HG03280 (cell line): ENCODE results near the gene LONP1.
"Not testable (repeated sequence)": the region's sequence is repeated elsewhere in the genome, so short reads cannot be mapped to it uniquely, and the experiment has no call there.

Experiments used
- ATAC-seq: cut with Tn5 transposase; IDR thresholded peaks from one replicate; pipeline ENCODE4 v1.9.1; 2021; ENCODE audit warnings: mild to moderate bottlenecking, moderate library complexity; ENCODE audit not compliant: unreplicated experiment

LONP1 gene

DNA sequence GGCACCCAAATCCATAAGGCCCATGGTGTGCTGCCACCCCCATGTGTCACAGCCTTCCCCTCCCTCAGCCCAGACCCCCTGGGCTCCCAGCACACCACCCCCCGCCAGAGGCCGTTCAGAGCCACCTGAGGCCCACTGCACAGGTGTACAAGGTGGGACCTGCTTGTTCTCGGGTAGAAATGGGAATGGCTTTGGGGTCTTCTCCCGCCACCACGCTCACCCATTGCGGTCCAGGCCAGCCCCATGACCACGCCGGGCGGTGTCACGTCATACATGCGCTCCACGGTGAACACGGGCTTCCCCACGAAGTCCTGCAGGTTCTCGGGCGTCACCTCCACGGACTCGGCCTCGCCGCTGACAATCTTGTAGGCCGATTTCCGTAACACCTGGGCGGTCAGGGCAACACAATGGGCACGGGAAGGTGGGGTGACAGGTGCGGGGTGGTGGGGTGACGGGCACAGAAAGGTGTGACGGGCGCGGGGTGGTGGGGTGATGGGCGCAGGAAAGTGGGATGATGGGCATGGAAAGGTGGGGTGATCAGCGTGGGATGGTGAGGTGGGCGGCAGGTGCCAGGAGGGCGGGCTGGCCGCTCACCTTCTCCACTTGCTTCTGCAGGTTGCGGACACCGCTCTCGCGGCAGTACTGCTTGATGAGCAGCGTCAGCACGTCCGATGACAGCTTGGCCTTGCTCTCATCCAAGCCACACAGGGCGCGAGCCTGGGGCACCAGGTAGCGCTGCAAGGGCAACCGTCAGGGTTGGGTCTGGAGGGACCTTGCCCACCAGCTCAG lies 25.6 kb downstream of the LONP1 start:
- ATAC-seq, result no peak

DNA sequence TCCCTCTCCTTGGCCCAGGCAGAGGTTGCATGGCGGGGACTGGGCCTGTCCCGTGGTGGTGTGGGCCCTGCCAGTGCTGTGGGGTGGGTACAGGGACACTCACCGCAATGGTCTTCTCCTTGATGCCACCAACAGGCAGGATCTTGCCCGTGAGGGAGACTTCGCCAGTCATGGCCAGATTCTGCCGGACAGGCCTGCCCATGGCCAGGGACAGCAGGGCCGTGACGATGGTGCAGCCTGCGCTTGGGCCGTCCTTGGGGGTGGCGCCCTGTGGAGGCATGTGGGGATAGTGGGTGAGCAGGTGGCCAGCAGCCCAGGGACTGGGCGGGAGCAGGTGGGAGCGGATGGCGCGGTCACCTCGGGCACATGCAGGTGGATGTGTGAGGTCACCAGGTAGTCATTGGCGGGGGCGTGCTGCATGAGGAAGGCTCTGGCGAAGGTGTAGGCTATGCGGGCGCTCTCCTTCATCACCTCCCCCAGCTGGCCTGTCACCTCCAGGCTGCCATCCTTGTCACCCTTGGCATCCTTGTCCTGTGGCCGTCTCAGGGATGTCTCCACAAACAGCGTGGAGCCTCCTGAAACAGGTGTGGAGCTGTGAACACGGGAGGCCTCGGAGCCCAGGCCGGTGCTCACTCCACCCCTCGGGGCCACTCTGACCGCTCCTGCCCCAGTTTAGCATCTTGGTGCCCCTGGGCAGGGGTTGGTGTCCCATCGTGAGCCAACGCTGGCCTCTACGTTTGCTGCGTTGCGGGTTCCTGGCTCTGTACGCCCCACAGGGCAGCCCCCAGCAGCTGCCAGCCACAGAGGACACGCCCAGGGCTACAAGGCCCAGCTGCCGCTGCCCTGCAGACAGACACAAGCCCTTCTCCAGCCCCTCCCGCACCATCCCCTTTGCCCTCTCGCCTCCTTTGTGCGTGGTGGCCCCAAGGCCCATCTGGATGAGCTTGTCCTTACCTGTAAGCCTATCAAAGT lies 26.5 kb downstream of the LONP1 start:
- no peak for ATAC-seq

DNA sequence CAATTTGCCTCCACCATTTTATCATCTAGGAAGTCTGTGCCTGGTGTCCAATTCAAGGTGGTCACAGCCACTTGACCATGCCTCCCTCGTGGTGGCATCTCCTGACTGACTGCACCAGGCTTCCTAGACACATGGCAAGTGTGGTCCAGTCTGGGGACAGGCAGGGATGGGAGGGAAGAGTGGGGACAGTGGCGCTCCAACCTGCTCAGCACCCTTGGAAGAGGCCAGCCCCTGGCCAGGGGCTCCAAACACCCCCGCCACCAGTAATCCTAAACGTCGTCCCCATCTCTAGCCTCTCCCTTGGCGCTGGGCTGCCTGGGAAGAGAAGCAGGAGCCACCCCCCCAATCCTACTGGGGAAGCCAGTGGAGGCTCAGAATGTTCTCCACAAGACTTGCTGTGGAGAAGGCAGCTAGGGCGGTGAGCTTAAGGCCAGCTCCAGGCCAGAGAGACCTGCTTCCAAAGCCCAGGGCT lies 27.2 kb downstream of the LONP1 start:
- no peak for ATAC-seq

DNA sequence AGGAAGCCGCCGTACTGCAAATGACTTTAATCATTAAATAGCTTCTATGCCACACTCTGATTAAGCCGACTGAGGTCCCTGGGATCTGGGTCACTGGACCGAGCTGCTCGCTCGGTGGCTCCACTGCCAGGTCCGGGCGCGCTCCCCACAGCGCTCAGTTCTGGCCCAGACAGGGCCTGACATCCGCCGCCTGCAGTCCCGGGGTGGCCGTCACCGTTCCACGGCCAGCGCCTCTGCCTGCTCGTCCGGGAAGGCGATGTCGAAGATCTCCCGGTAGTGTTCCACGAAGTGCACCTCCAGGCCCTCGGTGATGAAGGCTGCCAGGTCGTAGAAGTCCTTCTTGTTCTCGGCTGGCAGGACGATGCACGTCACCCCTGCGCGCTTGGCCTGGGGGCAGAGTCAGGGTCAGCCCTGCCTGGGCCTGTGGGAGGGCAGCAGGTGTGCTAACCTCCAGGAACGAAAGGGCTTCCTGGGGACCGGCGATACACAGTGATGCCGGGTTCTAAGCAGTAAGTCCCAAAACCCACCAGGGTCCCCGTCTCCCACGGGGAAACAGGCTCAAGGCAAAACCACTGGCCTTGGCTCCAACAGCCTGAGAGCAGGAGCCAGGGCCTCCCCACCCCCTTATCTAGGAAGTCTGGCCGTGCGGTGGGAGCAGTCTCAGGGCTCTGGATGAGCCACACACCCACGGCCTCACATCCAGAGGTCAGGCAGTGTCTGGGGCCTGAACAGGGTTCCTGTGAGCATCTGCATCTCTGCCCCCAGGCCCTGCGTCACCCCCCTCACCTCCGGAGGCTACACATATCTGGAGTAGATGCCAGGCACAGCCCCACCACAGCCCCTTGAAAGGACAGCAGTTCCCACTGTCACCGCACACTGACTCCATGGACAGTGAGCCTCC lies 27.9 kb downstream of the LONP1 start:
- no peak for ATAC-seq

DNA sequence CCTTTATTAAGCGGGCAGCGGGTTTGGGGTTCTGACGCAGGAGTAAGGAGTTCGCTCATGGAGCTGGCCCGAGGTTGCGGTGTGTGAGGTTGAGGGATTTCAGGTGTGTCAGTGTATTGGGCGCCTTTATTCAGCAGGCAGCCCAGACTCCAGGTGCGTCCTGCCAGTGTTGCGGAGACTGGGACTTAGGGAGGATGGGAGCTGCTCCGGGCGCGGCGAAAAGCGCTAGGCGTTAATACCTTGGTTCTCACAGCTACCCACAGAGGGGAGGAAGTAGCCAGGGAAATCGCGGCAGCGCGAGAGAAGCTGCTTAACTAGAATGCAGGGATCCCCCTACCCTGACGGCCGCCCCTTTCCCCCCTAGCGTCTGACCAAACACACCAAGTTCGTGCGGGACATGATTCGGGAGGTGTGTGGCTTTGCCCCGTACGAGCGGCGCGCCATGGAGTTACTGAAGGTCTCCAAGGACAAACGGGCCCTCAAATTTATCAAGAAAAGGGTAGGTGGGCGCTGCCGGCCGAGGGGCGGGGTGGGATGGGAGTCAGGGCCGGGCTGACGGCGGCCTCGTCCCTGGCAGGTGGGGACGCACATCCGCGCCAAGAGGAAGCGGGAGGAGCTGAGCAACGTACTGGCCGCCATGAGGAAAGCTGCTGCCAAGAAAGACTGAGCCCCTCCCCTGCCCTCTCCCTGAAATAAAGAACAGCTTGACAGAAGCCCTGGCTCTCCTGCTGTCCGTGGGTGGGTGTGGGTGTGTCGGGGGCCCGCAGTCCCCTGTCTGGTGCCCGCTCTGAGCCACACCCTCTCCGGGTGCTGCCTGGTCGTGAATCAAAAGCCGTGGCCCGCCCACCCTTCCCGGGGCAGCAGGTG lies 28.8 kb downstream of the LONP1 start:
- ATAC-seq, result no peak

DNA sequence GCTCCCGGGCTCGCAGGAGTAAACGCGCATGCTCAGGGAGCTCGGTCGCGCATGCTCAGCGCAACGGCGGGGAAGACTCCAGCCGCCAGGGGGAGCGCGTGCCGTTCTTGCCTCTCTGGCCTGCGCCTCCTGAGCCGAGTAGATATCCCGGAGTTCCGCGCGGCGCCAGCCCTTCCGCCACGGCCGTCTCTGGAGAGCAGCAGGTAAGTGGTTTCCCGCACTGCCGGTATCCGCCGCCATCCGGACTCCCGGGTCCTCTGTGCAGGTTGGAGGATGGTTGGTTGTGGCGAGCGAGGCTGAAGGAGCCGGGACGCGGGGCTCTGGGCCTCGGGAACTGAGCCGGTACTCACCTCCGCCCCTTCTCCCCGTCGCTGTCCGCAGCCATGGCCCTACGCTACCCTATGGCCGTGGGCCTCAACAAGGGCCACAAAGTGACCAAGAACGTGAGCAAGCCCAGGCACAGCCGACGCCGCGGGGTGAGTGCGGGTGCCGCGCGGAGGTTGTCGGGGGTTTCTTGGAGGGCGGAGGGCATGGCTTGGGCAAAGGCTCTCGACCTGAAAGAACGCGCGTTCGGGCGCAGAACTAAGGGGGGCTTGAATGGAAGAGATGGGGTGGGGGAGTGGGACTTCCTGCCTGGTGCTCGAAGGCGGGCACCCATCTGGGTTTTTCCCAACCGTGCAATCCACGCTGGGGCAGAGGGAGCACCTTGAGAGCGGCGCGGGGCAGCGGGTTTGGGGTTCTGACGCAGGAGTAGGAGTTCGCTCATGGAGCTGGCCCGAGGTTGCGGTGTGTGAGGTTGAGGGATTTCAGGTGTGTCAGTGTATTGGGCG lies 29.6 kb downstream of the LONP1 start, which contains the start of gene RPL36:
RPL36 (plus strand) TSS at position 171 of the 830 bp plus-strand sequence; CDS start at position 384, 213 bp downstream.
- peak; percentile 46 for ATAC-seq

DNA sequence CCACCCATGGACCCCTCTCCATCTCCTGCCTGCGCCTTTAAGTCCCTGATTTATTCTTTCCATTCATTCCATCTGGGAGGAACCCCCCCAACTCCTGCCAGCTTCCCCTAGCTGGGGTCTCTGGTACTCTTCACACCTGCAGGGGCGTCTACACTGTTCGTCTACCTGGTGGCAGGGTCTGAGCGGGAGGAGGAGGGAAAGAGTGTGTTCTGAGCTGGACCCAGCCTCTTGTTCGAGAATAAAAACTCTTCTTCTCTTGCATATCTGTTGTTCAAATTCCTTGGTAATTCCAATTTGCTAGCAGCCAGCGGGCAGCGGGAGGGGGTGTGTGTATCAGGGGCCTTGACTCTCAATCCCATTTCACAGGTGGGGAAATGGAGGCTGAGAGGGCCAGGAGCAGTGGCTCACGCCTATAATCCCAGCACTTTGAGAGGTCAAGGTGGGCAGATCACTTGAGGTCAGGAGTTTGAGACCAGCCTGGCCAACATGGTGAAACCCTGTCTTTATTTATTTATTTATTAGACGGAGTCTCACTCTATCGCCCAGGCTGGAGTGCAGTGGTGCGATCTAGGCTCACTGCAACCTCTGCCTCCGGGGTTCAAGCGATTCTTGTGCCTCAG lies 31.6 kb downstream of the LONP1 start:
- ATAC-seq, result not testable (repeated sequence)

DNA sequence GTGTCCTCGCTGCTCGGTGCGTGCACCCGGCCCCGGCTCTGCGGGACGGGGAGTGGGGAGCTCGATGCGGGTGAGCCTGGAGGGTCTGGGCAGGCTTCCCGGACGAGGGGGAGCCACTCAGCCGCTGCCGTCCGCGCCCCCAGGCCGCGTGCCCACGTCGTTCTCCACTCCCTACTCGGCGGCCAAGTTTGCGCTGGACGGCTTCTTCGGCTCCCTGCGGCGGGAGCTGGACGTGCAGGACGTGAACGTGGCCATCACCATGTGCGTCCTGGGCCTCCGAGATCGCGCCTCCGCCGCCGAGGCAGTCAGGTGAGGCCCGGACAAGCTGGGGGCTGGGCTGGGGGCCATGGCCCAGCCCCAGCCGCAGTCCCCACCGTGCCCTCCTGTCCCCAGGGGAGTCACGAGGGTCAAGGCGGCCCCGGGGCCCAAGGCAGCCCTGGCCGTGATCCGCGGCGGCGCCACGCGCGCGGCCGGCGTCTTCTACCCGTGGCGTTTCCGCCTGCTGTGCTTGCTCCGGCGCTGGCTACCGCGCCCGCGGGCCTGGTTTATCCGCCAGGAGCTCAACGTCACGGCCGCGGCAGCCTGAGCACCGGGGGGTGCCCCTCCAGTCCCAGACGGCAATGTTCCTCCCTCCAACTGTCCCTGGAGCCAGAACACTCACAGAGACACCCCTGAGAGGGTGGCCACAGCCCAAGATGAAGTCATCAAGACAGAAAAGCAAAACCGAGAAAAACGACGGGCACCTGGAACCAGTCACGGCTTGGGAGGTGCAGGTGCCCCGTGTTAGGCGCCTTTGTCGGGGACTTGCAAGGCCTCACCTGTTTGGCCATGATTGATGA lies 32.4 kb downstream of the LONP1 start:
- no peak for ATAC-seq

DNA sequence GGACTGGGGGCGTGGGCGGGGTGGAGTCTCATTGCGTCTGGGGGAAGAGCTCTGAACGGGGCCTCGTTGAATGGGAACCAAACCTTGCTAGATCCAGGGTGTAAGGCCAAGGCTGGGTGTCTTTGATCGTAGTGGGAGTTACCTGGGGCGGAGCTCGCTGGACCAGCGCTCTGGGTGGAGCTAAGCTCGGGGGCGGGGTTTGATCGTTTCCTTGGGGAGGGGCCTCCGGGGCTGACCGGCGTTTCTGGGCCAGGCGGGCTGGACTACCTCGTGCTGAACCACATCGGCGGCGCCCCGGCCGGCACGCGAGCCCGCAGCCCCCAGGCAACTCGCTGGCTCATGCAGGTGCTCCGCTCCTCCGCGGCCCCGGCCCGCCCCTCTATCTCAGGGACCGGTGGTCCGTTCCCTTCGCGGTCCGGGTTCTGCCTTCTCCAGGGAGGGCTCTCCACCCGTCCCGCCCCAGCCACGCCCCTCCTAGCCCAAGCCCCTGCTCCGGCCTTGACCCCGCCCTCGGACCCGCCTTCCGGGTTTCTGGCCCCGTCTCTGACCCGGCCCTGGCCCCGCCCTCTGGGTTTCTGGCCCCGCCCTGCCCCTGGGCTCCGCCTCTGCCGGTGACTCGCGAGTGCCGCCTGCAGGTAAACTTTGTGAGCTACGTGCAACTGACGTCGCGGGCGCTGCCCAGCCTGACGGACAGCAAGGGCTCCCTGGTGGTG lies 33.1 kb downstream of the LONP1 start:
- ATAC-seq, result peak; percentile 51

DNA sequence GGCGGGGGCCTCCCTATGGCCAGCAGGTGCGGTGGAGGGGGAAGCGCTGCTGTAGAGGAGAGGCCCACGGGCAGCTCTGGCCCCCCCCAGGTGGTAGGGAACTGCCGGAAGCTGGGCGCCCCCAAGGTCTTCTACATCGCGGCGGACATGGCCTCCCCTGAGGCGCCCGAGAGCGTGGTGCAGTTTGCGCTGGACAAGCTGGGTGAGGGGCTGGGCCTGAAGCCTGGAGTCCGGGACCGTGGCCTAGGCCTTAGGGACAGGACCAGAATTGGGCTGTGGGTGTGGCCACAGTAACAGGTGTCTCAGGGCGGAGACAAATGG lies 33.7 kb downstream of the LONP1 start:
- ATAC-seq, result no peak

DNA sequence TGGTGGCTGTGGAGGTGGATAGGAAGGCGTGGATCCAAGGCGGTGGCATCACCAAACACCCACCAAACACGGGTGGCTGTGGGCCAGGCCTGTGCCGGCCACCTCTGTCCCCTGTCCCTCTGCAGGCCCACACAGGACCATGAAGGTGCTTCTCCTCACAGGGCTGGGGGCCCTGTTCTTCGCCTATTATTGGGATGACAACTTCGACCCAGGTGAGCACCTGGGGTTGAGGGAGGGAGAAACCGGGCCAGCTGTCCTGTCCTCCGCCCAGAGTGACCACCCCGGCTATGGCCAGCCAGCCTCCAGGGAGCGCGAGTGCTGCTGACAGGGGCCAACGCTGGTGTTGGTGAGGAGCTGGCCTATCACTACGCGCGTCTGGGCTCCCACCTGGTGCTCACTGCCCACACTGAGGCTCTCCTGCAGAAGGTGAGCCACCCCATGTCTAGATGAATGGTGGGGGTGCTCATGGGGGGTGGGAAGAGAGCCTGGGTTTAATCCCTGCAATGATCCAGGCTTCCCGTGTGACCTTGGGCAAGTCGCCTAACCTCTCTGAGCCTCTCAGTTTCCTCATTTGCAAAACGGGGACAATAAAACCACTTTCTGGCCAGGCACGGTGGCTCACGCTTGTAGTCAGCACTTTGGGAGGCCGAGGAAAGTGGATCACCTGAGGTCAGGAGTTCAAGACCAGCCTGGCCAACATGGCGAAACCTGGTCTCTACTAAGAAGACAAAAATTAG lies 35.1 kb downstream of the LONP1 start:
- ATAC-seq, result no peak

DNA sequence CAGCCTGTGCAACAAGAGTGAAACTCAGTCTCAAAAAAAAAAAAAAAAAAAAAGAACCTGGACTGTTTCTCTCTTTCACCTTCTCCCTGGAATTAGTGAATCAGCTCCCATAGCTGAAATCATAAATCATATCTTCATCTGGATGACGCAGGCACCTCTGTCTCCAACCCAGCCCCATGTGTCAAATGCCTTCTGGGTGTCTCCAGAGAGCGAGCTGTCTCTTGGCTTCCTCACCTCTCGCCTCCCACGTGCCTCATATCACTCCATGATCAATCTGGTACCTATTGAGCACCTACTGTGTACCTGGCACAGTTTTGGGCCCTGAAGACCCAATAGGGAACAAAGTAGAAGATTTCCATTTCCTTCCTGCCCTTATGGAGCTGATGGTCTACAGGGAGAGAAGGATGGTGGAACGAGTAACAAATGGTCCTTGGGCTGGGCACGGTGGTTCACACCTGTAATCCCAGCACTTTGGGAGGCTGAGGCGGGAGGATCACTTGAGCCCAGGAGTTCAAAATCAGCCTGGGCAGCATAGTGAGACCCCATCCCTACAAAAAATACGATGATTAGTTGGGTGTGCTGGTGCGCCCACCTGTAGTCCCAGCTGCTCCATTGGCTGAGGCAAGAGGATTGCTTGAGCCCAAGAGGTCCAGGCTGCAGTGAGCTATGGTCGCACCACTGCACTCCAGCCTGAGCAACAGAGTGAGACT lies 36.6 kb downstream of the LONP1 start:
- no peak for ATAC-seq

DNA sequence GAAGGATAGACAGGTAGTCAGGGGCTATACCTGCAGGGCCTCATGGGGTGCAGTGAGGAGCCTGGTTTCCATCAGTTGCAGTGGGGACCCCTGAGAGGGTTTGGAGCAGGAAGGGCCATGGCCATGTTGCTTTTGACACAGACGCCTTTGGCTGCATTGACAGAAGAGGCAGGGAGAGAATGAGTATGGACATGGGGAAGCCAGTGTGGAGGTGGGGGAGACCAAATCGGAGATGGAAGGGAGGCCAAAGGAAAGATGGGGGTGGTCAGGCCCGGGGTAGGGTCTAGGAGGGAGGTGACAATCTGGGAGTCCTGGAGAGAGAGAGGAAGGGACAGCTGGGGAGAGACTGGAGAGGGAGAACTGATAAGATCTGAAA lies 37.9 kb downstream of the LONP1 start:
- no peak for ATAC-seq

DNA sequence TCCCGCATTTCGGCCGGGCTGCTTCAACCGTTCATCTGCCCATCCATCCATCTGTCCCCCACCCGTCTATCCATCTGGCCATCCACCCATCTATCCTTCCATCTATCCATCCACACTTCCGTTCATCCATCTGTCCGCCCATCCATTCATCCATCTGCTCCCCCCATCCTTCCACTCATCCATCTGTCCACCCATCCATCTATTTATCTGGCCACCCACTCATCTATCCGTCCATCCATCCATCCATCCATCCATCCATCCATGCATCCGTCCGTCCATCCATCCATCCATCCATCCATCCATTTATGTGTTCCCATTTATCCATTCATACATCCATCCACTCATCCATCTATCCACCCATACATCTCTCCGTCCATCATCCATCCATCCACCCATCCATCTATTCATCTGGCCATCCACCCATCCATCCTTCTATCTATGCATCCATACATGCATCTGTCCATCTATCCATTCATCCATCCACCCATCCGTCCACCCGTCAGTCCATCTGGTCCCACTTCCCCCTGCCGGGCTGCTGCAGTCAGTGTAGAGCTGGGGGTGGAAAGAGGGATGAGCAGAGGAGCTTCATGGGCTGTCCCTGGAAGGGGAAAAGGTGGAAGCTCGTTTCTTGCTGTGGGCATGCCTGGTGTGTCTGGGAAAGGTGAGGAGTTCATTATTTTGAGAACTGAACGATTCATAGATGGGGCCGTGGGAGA lies 38.4 kb downstream of the LONP1 start:
- ATAC-seq, result no peak
